Keratinocyte (primary cell): ENCODE measurements around the gene APP.

Source experiments
- EZH2 ChIP-seq: IDR thresholded peaks from one replicate; pipeline ENCODE4 v1.6.1; 2012; ENCODE audit warnings: inconsistent platforms, mild to moderate bottlenecking, low read length, moderate library complexity
- TF ChIP-seq, protein P1 (sequence below), 3 experiments: IDR thresholded peaks in 1 of 3; conservative IDR thresholded peaks in 1 of 3; optimal IDR thresholded peaks in 1 of 3; 2 replicates in 2 of 3; 3 replicates in 1 of 3; pipeline versions ENCODE3 to v1.5.1; 2011; ENCODE audit warnings: low read length in 3 of 3, mild to moderate bottlenecking in 3 of 3, moderate library complexity in 2 of 3, control low read depth in 1 of 3, inconsistent platforms in 1 of 3; ENCODE audit not compliant: insufficient read depth in 2 of 3; ENCODE audit errors: extremely low read depth in 1 of 3

DNA sequence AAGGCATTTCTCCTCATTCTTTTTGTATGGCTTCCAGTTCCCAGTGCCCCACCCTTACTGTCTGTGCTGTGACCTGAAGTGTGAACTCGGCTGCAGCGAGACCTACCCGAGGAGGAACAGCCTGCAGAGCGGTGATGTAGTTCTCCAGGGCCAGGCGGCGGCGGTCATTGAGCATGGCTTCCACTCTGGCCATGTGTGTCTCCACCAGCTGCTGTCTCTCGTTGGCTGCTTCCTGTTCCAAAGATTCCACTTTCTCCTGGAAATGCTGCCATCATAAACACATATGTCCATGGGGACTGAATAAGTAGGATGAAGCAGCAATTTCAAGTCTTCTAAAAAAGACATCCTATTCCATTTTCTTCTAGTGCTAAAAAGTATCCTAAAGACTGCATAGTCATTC lies 195.6 kb downstream of the APP start:
- TF ChIP-seq, protein P1, sequence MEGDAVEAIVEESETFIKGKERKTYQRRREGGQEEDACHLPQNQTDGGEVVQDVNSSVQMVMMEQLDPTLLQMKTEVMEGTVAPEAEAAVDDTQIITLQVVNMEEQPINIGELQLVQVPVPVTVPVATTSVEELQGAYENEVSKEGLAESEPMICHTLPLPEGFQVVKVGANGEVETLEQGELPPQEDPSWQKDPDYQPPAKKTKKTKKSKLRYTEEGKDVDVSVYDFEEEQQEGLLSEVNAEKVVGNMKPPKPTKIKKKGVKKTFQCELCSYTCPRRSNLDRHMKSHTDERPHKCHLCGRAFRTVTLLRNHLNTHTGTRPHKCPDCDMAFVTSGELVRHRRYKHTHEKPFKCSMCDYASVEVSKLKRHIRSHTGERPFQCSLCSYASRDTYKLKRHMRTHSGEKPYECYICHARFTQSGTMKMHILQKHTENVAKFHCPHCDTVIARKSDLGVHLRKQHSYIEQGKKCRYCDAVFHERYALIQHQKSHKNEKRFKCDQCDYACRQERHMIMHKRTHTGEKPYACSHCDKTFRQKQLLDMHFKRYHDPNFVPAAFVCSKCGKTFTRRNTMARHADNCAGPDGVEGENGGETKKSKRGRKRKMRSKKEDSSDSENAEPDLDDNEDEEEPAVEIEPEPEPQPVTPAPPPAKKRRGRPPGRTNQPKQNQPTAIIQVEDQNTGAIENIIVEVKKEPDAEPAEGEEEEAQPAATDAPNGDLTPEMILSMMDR (optimal IDR thresholded peaks at IDR 0.05 in 1 of 3, IDR thresholded peaks at IDR 0.05 in 1 of 3, conservative IDR thresholded peaks at IDR 0.05 in 1 of 3; ENCODE audit: extremely low read depth in 1 of 3, insufficient read depth in 2 of 3, low read length in 3 of 3) = no peak
- no peak for TF ChIP-seq EZH2
